CMK (cell line): ENCODE results near the gene GPR139.

ENCODE experiments used
- DNase-seq: peaks from one replicate; pipeline ENCODE4 v3.0.0-alpha.2; 2010; ENCODE audit warnings: low read depth

GPR139 gene

DNA sequence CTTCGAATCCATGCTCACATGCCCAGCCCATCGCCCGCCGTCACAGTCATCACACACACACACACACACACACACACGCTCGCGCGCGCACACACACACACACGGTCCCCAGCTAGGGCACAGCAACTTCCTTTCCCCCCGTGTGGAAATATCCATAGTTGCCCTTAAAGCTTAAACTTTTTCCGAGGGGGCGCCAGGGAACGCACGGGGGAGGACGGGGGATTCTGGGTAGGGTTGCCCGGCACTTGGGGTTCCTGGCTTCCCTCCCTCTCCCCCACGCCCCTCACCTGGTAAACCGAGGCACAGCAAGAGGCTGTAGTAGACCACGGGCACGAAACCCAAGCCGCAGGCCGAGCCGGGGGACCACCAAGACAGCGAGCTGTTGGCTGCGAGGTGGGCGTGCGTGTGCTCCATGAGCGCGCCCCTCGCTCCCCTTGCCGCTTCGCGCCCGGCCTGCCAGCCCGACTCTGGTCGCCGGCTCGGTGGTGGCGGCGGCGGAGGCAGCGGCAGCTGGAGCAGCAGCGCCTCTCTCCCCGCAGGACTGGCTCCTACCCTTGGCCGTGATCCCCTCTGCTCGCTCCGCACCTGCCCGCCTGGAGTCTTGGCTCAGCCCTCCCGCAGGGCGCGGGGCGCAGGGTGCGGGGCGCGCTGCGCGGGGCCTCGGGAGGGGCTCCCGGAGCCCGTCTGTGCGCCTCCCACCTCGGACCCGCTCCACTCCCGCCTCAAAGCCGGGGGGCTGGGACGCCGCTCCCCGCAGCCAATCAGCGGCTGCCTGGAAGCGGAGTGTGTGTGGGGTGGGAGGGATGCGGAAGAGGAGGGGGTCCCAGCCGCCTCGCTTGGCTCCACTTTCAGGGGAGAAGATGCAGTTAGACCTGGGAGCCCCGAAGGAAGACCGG, at the start of gene GPR139:
GPR139 (minus strand) TSS at position 688 of the 896 bp plus-strand sequence; CDS start at position 414, 274 bp downstream.
- DNase-seq = no peak

DNA sequence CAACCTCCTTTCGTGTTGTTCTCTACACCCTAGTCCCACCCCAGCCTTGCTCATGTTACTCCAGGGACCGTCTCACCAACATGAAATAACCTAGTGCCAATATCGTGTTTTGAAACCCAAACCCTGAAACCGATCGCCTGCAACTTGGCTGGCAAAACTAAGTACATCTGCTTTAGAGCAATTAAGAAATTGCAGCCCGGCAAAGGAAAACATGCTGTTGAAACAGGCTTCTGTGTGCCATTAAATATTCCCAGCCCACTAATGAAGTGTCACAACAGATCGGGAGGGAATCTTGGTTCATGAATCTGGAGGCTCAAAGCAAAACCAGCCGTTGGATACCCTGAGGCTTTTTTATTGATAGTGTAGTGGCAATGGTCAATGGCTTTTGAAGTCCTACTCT, 48.3 kb upstream of the GPR139 start:
- no peak for DNase-seq

DNA sequence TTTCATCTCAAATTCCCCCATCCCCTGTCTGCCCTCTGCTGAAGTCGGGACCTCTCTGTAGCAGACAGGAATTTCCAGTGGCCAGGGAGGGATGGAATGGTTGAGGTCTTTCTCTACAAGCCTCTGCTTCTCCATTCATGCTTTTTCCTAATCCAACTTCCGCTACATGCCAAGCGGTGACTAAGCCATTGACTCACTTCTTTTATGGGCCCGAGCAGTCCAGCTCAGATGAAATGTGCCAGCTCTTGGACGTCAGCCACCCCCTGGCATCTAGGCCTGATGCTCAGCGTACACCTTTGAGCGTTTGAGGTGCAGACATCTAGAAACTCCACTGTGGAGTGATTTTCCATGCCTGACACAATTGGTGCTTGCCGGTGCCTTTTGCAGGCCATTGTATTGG, 40.7 kb upstream of the GPR139 start:
- DNase-seq = no peak

GRCh38 chr16:20111143-20111542, 37.5 kb upstream of the GPR139 start:
- no peak for DNase-seq

DNA sequence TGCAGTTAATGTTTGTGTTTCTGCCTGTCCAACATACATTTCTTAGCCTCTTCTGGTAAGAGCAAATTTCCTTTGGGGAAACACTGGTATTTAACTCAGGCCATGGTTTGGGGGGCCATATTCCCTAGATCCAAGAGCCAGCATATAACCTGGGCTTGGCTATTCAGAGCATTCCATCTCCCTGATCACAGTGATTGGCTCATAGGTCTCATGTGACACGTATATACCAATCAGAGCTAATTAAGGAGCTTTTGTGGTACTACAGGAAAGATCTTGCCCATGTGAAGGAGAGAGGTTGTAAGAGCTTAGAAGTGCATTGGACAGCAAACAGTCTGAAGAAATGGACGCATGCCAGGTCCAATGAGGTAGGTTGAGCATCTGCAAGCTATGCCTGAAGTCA, 33.4 kb upstream of the GPR139 start:
- no peak for DNase-seq

GRCh38 chr16:20104563-20105183, 31.0 kb upstream of the GPR139 start:
- DNase-seq = no peak

DNA sequence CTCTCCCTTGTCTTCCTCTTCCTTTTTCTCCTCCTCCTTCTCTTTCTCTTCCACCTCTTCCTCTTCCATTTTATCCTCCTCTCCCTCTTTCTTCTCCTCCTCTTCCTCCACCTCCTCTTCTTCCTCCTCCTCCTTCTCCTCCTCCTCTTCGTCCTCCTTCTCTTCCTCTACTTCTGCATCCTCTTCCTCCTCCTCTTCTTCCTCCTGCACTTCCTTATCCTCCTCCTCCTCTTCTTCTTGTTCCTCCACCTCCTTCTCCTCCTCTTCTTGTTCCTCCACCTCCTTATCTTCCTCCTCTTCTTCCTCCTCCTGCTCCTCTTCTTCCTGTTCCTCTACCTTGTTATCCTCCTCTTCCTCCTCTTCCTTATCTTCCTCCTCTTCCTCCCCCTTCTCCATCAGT, 28.8 kb upstream of the GPR139 start:
- no peak for DNase-seq

GRCh38 chr16:20102021-20102420, 28.3 kb upstream of the GPR139 start:
- DNase-seq = no peak

DNA sequence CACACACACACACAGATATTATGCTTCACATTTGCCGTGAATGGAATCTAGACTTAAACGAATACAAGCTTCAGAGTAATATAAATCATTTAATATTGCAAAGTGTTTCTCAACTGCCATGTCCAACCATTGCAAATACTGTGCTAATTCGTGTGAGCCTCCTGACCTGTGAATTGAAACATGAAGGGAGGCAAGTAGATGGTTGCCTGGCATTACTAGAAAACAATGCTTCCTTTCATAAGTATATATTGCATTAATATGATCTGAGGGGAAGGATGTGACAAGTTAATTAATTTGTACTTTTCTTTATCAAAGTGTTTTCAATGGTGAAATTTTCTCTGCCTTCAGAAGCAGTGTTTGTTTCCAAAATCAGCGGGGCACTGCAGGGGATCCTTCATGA, 25.7 kb upstream of the GPR139 start:
- no peak for DNase-seq

- DNase-seq = no peak
These were observed 20.5 kb upstream of the GPR139 start for GRCh38 chr16:20094157-20094556.

DNA sequence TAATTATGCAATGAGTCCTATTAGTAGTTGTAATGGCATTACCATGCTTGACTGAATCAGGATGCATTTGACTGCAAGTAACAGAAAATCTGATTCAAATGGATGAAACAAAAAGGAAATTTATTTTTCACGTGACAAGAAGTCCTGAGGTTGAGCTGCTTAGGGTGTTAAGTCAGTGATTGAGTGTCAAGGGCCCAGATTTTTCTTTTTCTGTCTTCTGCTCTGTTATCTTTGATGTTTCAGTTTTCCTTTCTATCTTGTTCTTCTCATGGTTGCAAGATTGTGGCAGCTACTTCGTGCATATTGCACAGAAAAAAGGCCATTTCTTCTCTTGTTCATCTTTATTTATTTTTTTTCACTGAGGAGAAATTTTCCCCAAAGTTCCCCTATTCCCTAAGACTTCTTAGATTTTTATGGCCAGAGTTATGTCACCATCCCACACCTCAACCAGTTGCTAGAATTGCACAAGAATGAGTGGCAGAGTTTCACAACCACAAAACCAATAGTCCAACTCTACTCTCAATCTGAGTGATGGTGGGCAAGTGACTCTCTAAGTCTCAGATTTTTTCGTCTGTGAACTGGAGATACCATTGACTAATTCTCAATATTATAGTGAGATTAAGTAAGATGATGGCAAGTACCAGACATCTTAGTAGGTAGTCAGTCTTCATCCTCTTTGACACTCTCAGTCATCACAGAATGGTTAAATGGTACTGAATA, 15.7 kb upstream of the GPR139 start:
- DNase-seq = no peak

- peak; percentile 0 for DNase-seq
These were observed 11.0 kb upstream of the GPR139 start for GRCh38 chr16:20084624-20085226.

DNA sequence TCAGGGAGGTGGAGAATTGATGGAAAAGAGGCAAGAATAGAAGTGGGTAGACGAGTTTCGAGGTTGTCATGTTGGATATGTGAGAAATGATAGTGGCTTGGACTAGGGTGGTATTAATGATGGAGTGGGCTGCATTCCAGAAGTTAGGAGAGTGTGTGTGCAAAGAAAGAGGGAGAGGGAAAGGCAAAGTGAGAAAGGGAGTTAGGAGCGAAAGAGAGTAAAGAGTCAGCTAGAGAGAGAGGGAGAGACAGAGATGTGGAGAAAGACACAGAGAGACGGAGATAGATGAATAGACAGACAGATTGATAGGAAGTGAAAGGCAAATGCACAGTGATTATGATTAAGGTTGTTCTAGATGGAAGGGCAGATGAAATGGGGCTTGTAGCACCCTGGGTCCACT, 5.4 kb upstream of the GPR139 start:
- no peak for DNase-seq

DNA sequence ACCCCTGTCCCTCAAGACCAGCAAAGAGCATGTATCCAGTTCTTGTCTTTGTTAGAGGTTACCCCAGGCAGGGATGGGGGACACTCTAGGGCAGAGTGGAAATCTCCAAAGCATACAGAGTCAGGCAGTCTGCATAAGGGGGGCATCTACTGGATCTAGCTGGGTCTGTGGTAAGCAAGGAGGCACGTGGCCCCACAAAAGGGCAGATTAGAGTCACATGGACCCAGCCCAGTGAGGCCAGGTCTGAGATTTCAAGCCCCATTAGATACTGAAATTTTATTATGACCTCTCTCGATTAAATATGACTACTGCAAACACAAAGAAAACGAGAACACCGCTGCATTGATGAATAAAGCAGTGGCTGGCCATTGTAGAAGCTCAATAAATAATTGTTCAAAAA, 1.6 kb upstream of the GPR139 start:
- DNase-seq = no peak

DNA sequence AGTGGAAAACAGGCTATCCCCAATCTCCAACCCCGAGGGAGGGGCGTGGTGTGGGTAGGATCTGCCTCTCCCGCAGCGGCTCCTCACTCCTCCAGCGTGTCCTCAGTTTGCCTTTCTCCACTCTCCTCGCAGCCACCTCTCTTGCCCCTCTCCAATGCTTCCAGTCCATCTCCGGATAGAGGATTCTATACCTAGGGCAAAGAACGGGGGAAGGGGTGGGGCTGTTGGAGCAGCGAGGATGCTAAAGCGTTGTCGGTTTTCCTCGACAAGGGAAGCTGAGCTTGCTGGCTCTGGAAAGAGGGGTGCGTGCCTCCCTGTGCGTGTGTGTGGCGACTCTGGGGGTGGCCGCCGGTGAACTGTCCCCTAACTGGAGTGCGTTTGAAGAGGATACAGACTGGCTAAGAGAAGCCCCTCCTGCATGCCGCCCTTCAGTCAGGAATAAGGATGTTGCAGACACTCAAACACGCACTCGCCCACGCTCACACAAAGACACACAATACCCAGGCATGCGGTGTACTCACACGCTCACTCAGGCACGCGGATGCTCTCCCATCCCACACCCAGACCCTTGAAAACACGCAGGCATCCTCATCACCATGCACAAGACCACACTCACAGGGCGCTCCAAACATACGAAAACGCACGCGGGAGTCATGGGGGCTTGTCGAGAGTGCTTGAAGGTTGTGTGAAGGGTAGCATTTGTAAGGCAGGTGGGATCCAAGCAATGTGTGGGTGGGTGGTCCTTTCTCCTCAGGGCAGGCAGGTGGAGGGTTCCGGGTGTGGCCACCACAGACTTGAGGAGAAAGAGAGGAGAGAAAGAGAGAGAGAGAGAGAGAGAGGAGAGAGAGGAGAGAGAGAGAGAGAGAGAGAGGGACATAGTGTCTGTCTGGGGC, 655 bp upstream of the GPR139 start:
- no peak for DNase-seq

DNA sequence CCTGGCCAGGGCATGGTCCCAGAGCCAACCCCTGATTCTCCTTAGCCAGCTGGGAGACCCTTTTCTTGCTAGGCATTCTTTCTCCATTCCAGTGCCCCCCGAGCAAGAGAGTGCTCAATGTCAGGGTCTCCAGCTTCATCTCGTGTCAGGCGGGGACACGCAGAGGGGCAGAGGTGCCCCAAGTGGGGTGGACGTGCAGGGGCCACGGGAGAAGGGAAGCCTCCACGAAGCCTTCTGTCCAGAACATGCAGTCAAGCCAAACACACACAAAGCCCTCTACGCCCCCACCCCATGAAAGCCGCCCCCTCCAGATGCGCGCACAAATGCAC, 852 bp downstream of the GPR139 start:
- no peak for DNase-seq

DNA sequence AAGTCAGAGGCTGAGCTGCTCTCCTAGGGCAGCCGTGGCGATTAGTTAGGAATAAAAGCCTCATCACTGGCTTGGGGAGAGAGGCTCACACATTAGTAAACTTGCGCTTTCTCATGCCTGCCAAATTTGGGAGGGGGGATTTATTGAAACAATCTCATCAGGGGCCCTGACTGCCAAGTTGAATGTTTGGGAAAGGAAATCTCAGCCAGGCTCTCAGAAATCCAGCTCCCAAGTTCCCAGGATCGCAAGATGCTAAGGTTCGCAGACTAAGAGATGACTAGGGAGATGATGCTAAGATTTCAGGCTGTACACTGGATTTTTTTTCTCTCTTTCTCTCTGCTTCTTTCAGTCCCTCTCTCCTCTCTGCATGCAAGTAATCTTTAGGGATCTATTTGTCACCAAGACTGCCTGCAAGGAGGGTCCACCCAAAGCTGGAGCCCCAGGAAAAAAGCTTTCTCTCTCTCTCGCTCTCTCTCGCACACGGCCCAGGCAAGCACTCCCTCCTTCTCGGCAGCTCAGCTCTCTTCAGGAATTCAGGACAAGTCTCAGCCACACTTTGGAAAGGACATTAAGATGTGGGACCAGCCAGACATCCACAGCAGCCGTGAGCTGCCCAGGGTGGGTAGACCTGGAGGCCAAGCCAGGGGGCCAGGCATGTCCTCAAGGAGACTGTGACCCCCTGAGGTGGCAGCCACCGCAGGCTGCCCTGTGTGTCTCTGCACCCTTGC, 1.4 kb downstream of the GPR139 start:
- DNase-seq = no peak

GRCh38 chr16:20064931-20065330, 8.8 kb downstream of the GPR139 start:
- DNase-seq = no peak

DNA sequence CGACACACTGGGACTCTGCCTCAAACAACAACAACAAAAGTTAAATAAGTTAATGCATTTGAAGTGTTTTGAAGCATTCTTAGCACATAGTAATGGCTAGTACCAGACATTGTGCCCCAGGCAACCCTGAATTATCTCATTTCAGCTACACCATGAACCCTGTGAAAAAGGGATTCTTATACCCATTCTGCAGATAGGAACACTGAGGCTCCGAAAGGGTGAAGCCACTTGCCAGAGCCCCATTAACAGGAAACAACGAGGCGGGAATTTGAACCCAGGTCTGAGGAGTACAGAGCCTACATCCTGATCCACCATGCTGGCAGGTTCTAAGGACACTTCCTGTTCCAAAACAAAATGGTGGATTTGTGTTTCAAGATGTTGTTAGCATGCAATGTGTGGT, 9.2 kb downstream of the GPR139 start:
- DNase-seq = no peak

- DNase-seq = no peak
These were observed 12.6 kb downstream of the GPR139 start for GRCh38 chr16:20061132-20061531.

GRCh38 chr16:20056436-20056835, 17.3 kb downstream of the GPR139 start:
- no peak for DNase-seq
